Trophoblast cell (in vitro differentiated cells and primary cell): ENCODE data around the gene DCT.

Experiments used
- DNase-seq, 2 donors: peaks; one replicate each; pipeline ENCODE4 v3.0.0-alpha.2; 2016
- H2AFZ ChIP-seq: 2 replicates; pipeline ENCODE4 v1.6.1; 2013; ENCODE audit warnings: low read length, moderate library complexity, mild to moderate bottlenecking; ENCODE audit not compliant: insufficient read depth, poor library complexity
- H2AK5ac ChIP-seq: 2 replicates; pipeline ENCODE4 v1.6.1; 2013; ENCODE audit warnings: mild to moderate bottlenecking, low read length
- H2BK120ac ChIP-seq: 2 replicates; pipeline ENCODE4 v1.6.1; 2013; ENCODE audit warnings: low read length, mild to moderate bottlenecking, moderate library complexity; ENCODE audit not compliant: insufficient read depth, poor library complexity
- H2BK12ac ChIP-seq: 2 replicates; pipeline ENCODE4 v1.6.1; 2013; ENCODE audit warnings: mild to moderate bottlenecking, low read length, moderate library complexity
- H2BK5ac ChIP-seq: 2 replicates; pipeline ENCODE4 v1.6.1; 2013; ENCODE audit warnings: low read length, low read depth, moderate library complexity, mild to moderate bottlenecking; ENCODE audit not compliant: poor library complexity
- H3K14ac ChIP-seq: 2 replicates; pipeline ENCODE4 v1.6.1; 2013; ENCODE audit warnings: mild to moderate bottlenecking, low read length
- H3K18ac ChIP-seq: 2 replicates; pipeline ENCODE4 v1.6.1; 2013; ENCODE audit warnings: mild to moderate bottlenecking, low read length
- H3K23ac ChIP-seq: 2 replicates; pipeline ENCODE4 v1.6.1; 2013; ENCODE audit warnings: low read length
- H3K27ac ChIP-seq: 2 replicates; pipeline ENCODE4 v1.5.1; 2013; ENCODE audit warnings: low read depth, mild to moderate bottlenecking, inconsistent platforms, low read length, moderate library complexity
- H3K27me3 ChIP-seq: 2 replicates; pipeline ENCODE4 v1.6.1; 2013; ENCODE audit warnings: inconsistent platforms, mild to moderate bottlenecking, low read length, moderate library complexity; ENCODE audit not compliant: insufficient read depth
- H3K36me3 ChIP-seq, 2 experiments: 1 replicate in 1 of 2; 2 replicates in 1 of 2; pipeline ENCODE4 v1.6.1; 2013; ENCODE audit warnings: low read length in 2 of 2, mild to moderate bottlenecking in 2 of 2, moderate library complexity in 1 of 2; ENCODE audit not compliant: insufficient read depth in 2 of 2, control insufficient read depth in 1 of 2
- H3K4ac ChIP-seq: 2 replicates; pipeline ENCODE4 v1.6.1; 2013; ENCODE audit warnings: low read depth, mild to moderate bottlenecking, low read length, moderate library complexity
- H3K4me1 ChIP-seq, 2 experiments: 1 replicate in 1 of 2; 2 replicates in 1 of 2; pipeline ENCODE4 v1.6.1; 2013; ENCODE audit warnings: low read length in 2 of 2, mild to moderate bottlenecking in 2 of 2, moderate library complexity in 1 of 2; ENCODE audit not compliant: insufficient read depth in 2 of 2, control insufficient read depth in 1 of 2
- H3K4me2 ChIP-seq: 2 replicates; pipeline ENCODE4 v1.6.1; 2013; ENCODE audit warnings: inconsistent platforms, mild to moderate bottlenecking, low read length, moderate library complexity
- H3K4me3 ChIP-seq: 2 replicates; pipeline ENCODE4 v1.5.1; 2013; ENCODE audit warnings: mild to moderate bottlenecking, low read depth, low read length, inconsistent platforms
- H3K79me1 ChIP-seq: one replicate; pipeline ENCODE4 v1.6.1; 2013; ENCODE audit warnings: low read length
- H3K79me2 ChIP-seq: 2 replicates; pipeline ENCODE4 v1.6.1; 2013; ENCODE audit warnings: low read length, mild to moderate bottlenecking; ENCODE audit not compliant: control insufficient read depth, insufficient read depth, poor library complexity
- H3K9ac ChIP-seq: 2 replicates; pipeline ENCODE4 v1.6.1; 2013; ENCODE audit warnings: mild to moderate bottlenecking, low read length
- H3K9me3 ChIP-seq: 2 replicates; pipeline ENCODE4 v1.6.1; 2013; ENCODE audit warnings: low read depth, mild to moderate bottlenecking, control low read depth, inconsistent platforms, low read length; ENCODE audit not compliant: insufficient read depth
- H4K12ac ChIP-seq: 2 replicates; pipeline ENCODE4 v1.6.1; 2013; ENCODE audit warnings: low read depth, mild to moderate bottlenecking, low read length, moderate library complexity
- H4K8ac ChIP-seq: 2 replicates; pipeline ENCODE4 v1.6.1; 2013; ENCODE audit warnings: low read depth, mild to moderate bottlenecking, low read length, moderate library complexity
- H4K91ac ChIP-seq: one replicate; pipeline ENCODE4 v1.6.1; 2013; ENCODE audit warnings: low read depth, mild to moderate bottlenecking, low read length, moderate library complexity
- WGBS: extraction: QIAGEN DNeasy Blood & Tissue Kit; methylation state at CpG from one replicate; pipeline ENCODE4 v1.1.7; 2013; ENCODE audit warnings: missing lambda C conversion rate; ENCODE audit not compliant: insufficient read length, insufficient coverage; ENCODE audit errors: extremely low coverage; 5-methylcytosine and 5-hydroxymethylcytosine counted together

The DCT gene

GRCh38 chr13:94417294-94417693 is 62.2 kb downstream of the DCT start:
- Histone ChIP-seq H3K23ac (no peak overlapping the region), H2AFZ (no peak overlapping the region), H3K79me1 (no peaks in the 10 kb centered on the region), H2BK5ac (no peak overlapping the region), H4K12ac (no peak overlapping the region), H4K91ac (no peak overlapping the region), H2BK12ac (no peak overlapping the region), H3K79me2 (no peaks in the 10 kb centered on the region), H2AK5ac (no peak overlapping the region), H3K4me3 (no peak overlapping the region), H3K9ac (no peak overlapping the region), H3K18ac (no peak overlapping the region), H3K4me1 (no peaks in the 10 kb centered on the region), H3K9me3 (peaks cover 2% of the 10 kb centered on the region), H2BK120ac (no peak overlapping the region), H3K27me3 (no peaks in the 10 kb centered on the region), H3K4ac (no peak overlapping the region), H3K14ac (no peak overlapping the region), H3K27ac (no peak overlapping the region), H4K8ac (no peak overlapping the region), H3K4me2 (no peak overlapping the region), H3K36me3 (no peaks in the 10 kb centered on the region)
- no peak for DNase-seq

- H3K14ac ChIP-seq = no peak overlapping the region
- H3K4ac ChIP-seq = no peak overlapping the region
- no peak overlapping the region for H4K8ac ChIP-seq
- H3K4me3 ChIP-seq = no peak overlapping the region
- H2BK5ac ChIP-seq = no peak overlapping the region
- H2AK5ac ChIP-seq = no peak overlapping the region
- no peaks in the 10 kb centered on the region for H3K79me1 ChIP-seq
- H4K12ac ChIP-seq = no peak overlapping the region
- no peak overlapping the region for H3K18ac ChIP-seq
- H3K9me3 ChIP-seq = peaks cover 2% of the 10 kb centered on the region
- H2BK12ac ChIP-seq = no peak overlapping the region
- H3K36me3 ChIP-seq = no peaks in the 10 kb centered on the region
- no peak overlapping the region for H2BK120ac ChIP-seq
- no peaks in the 10 kb centered on the region for H3K79me2 ChIP-seq
- H3K4me2 ChIP-seq = no peak overlapping the region
- no peak overlapping the region for H4K91ac ChIP-seq
- H3K9ac ChIP-seq = no peak overlapping the region
- no peak overlapping the region for H3K27ac ChIP-seq
- WGBS = no CpG with 5 or more reads among the region's 7 CpGs
- H3K27me3 ChIP-seq = no peaks in the 10 kb centered on the region
- no peaks in the 10 kb centered on the region for H3K4me1 ChIP-seq
- no peak overlapping the region for H2AFZ ChIP-seq
- peak; percentile 40 to 56 for DNase-seq
- H3K23ac ChIP-seq = no peak overlapping the region
Measured at GRCh38 chr13:94416454-94417080, 62.9 kb downstream of the DCT start.

GRCh38 chr13:94415500-94416237 is 63.8 kb downstream of the DCT start:
- H3K36me3 ChIP-seq = no peaks in the 10 kb centered on the region
- H2AK5ac ChIP-seq = no peak overlapping the region
- no peak overlapping the region for H2AFZ ChIP-seq
- H3K9ac ChIP-seq = no peak overlapping the region
- H4K8ac ChIP-seq = no peak overlapping the region
- H3K9me3 ChIP-seq = no peaks in the 10 kb centered on the region
- H3K27ac ChIP-seq = no peak overlapping the region
- H3K27me3 ChIP-seq = no peaks in the 10 kb centered on the region
- no peak overlapping the region for H3K23ac ChIP-seq
- no peak overlapping the region for H3K18ac ChIP-seq
- H3K4me3 ChIP-seq = no peak overlapping the region
- no peak overlapping the region for H2BK12ac ChIP-seq
- no peak overlapping the region for H3K14ac ChIP-seq
- no peaks in the 10 kb centered on the region for H3K4me1 ChIP-seq
- no peak for DNase-seq
- no peak overlapping the region for H3K4ac ChIP-seq
- H2BK120ac ChIP-seq = no peak overlapping the region
- H2BK5ac ChIP-seq = no peak overlapping the region
- H3K4me2 ChIP-seq = no peak overlapping the region
- H3K79me2 ChIP-seq = no peaks in the 10 kb centered on the region
- no peak overlapping the region for H4K91ac ChIP-seq
- H3K79me1 ChIP-seq = no peaks in the 10 kb centered on the region
- WGBS = no CpG with 5 or more reads among the region's 7 CpGs
- H4K12ac ChIP-seq = no peak overlapping the region

GRCh38 chr13:94414708-94415107 is 64.8 kb downstream of the DCT start:
- DNase-seq = no peak
- no peak overlapping the region for H3K23ac ChIP-seq
- no peak overlapping the region for H2BK12ac ChIP-seq
- H4K91ac ChIP-seq = no peak overlapping the region
- no peaks in the 10 kb centered on the region for H3K9me3 ChIP-seq
- H3K18ac ChIP-seq = no peak overlapping the region
- WGBS = no CpG with 5 or more reads among the region's 4 CpGs
- H3K14ac ChIP-seq = no peak overlapping the region
- no peaks in the 10 kb centered on the region for H3K36me3 ChIP-seq
- no peak overlapping the region for H2AFZ ChIP-seq
- no peak overlapping the region for H3K9ac ChIP-seq
- no peak overlapping the region for H4K12ac ChIP-seq
- no peak overlapping the region for H2AK5ac ChIP-seq
- no peak overlapping the region for H2BK120ac ChIP-seq
- no peak overlapping the region for H3K4me3 ChIP-seq
- no peak overlapping the region for H3K4ac ChIP-seq
- H3K27me3 ChIP-seq = no peaks in the 10 kb centered on the region
- no peaks in the 10 kb centered on the region for H3K79me2 ChIP-seq
- no peaks in the 10 kb centered on the region for H3K79me1 ChIP-seq
- no peak overlapping the region for H3K27ac ChIP-seq
- H4K8ac ChIP-seq = no peak overlapping the region
- no peaks in the 10 kb centered on the region for H3K4me1 ChIP-seq
- no peak overlapping the region for H2BK5ac ChIP-seq
- H3K4me2 ChIP-seq = no peak overlapping the region
